HG02885 (cell line): ENCODE data around the gene KSR2.

ENCODE experiments used
- ATAC-seq: cut with Tn5 transposase; IDR thresholded peaks from one replicate; pipeline ENCODE4 v1.9.1; 2021; ENCODE audit warnings: mild to moderate bottlenecking; ENCODE audit not compliant: unreplicated experiment, poor library complexity

KSR2 gene

DNA sequence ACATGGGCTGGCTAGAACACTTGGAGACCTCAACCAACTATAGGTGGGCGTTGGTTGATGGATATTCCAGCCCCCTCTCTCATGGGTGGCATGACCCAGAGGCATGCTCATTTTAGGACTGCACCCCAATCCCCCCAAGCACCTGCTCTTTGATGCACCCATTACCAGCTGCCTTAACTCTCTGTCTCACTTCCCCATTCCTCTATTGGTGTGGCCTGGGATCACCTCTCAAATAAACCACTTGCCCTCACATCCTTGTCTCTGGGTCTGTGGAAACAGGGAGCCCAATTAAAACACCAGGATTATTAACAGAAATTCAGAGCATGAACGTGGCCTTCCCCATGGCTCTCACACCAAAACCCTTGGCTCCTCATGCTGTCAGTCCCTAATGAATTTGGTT is 405.1 kb downstream of the KSR2 start:
- ATAC-seq = no peak

DNA sequence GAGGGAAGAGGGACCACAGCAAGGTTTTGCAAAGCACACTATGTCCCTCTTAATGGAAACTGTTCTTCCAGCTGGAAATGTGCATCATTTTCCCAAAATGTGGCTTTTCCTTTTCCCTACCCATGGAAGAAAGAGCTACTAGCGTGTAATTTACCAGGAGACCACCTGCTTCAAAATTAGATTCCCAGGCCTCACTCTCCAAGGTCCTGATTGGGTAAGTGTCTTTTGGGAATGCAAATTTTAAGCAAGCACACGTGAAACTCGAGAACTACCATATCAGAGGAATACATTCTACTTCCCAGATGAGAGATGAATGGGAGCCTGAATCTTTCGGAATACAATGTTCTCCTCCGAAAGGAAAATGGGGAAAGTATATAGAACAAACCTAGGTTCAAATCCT is 405.8 kb downstream of the KSR2 start:
- no peak for ATAC-seq

- no peak for ATAC-seq
Measured at GRCh38 chr12:117561990-117562389, 406.8 kb downstream of the KSR2 start.

- ATAC-seq = no peak
Measured at GRCh38 chr12:117559978-117560377, 408.8 kb downstream of the KSR2 start.

DNA sequence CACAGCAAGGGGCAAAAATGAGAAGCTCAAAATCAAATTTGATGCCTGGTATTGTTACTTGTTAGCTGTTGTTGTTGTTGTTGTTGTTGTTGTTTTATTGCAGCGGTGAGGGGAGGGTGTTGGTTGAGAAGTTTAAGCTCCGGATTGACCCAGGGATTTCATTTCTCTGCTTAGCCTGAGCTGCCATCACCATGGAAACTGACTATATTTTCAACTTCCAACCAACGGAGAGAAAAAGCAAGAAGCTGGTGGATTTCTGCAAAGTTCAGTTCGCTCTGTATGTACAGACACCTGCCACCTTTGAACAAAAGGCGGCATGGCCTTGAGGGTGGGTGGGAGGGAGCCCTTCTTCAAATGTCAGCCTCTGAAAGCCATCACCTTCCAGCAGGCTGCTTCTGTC is 412.9 kb downstream of the KSR2 start:
- no peak for ATAC-seq

DNA sequence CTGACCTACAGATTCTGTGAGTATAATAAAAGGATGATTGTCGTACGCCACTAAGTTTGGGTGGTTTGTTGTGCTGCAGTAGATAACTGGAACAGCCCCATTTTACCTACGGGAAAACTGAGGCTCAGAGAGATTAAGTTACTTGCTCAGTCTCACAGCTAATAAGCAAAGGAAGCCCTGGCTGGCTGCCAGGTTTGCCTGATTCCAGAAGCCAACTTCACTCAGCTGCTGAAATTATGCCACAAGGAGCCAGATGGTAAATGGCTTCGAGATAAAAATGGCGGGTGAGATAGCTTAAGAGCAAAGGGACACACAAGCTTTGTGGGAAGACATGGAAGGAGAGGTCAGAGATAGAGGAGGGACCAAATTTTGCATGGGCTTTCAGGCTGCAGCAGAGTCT is 415.8 kb downstream of the KSR2 start:
- no peak for ATAC-seq

GRCh38 chr12:117551665-117552064 is 417.1 kb downstream of the KSR2 start:
- ATAC-seq = no peak

DNA sequence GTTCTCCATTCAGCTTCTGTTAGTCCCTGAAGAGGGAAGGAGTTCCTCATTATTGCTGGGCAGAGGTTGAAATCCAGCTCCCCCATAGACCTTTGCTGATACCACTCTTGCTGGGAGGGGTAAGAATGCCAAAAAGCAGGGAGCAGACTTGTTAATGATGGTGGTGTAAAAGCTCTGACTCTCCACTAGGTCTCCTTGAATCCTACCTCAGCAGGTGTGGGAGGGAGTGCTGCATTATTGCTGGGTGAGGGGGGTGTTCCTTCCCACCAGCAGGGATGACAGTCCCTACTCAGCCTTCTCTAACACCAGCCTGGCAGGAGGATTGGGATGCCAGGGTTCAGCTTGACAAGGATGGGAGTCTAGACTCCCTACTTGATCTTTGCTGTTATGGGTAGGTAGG is 421.6 kb downstream of the KSR2 start:
- no peak for ATAC-seq

DNA sequence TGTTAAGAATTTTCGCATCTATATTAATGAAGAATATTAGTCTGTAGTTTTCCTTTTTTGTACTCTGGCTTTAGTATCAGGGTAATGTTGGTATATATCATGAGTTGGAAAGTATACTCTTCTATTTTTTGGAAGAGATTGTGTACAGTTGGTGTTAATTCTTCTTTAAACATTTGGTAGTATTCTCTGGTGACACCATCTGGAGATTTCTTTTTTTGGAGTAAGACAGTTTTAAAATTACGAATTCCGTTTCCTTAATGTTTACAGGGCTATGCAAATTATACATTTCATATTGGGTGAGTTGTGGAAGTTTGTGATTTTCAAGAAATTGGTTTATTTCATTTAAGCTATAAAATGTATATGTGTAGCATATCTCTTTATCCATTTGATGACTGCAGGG is 423.6 kb downstream of the KSR2 start:
- no peak for ATAC-seq

GRCh38 chr12:117540011-117540410 is 428.8 kb downstream of the KSR2 start:
- ATAC-seq = no peak

DNA sequence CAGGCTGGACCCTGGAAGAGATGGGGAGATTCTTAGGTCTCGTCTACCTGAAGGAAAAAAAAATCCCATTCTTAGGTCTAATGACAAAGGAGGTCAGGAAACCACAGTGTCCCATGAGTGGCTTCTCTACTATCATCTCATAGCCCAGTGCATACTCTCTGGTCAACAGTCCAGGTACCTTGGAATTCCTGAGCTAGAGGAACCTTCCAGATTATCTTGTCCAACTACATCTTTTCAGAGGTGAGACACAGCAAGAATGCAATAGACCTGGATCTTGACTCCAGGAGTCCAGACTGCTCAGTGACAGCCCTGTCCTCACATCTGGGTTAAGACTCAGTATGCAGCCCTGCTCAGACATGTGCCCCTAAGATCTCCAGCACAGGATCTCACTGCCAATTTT is 429.9 kb downstream of the KSR2 start:
- ATAC-seq = no peak

DNA sequence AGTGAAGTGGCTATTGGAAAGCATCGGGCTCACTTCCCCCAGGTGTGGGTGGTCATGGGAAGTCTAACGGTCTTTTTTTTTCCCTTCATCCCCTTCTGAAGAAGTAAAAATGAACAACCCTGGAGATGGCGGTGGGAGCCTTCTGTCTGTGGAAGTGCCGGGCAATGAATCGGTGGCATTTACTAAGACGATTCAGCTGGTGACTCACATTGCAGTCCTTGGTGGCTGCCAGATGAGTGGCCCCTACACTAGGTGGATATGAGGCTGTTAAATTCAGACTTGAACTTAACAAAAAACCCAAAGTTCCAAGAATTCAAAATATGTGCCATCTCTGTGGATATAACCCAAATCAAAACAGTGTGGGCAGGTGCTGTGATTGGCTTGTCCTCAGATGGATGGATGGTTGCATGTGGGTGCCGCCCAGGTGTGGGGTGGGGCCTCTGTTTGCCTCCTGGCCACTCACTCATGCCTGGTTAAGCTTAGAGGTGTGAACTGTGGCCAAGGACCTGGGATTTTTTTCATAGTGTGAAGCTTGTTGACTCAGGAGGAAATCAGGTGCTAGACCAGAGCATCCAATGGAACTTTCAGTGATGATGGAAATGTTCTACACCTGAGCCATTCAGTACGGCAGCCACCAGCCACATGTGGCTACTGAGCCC is 430.6 kb downstream of the KSR2 start:
- no peak for ATAC-seq

DNA sequence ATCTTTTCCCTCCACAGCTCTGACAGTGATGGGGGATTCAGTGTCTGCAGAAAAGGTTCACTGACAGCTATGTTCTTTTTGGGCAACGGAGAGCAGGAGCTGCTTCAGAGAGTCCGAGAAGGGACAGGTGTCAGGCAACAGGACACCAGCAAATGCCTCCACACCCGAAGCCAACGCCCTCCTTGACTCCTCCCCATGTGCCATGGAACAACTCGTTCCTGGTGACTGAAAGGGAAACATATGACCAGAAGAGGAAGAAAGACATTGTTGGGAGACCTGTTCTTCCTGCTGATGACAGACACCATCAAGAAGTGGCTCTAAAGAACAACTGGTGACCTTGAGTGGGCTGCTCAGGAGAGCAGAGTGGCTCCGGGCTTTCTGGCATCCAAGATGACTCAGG is 435.1 kb downstream of the KSR2 start:
- ATAC-seq = no peak

DNA sequence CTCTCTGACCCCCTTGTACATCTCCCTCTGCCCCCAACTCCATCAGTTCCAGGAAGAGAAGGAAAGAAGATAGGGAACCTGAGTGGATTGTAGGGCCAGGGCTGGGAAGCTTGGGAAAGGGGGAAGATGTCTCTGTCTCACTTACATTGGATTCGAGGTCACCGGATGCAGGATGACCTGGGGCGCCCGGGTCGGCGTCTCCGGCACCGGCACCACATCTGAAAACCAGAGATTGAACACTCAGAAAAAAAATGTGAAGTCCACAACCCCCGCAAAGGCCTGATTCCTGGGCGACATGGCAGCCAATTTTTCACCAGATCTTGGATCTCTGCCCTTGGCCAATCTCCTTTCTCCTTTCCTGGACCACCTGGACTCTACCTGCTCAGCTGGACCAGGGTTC is 438.0 kb downstream of the KSR2 start:
- no peak for ATAC-seq

- ATAC-seq = no peak
Measured at GRCh38 chr12:117528538-117528937, 440.3 kb downstream of the KSR2 start.

GRCh38 chr12:117527479-117527855 is 441.3 kb downstream of the KSR2 start:
- no peak for ATAC-seq

DNA sequence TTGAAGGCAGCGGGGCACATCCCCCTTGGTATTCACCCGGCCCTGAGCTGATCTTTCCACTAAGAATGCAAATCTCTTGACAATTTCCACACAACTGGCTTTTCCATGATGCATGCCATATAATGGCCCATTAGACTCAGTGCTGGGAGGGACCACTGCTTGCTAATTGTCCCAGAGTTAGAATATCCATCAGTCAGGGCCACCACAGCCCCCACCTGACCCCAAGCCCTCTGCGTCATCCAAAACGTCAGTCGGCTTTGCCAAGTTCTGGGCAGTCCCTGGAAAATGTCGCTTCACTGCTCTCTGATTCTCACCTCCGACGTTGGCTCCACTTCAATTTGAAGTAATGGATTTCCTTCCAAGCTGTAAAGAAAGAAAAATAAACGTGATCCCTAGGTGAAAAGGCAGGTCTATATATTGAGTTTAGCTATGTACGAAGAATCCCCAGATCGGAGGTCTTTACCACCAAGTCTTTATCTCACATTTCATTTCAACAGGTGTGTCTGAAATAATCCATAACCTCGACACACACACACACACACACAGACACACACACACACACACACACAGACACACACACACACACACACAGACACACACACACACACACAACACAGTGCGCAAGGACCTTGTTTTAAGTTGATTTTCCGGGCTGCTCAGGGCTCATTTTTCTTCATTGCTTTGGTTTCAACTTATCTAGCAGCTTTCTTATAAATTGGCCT is 441.9 kb downstream of the KSR2 start:
- ATAC-seq = no peak

DNA sequence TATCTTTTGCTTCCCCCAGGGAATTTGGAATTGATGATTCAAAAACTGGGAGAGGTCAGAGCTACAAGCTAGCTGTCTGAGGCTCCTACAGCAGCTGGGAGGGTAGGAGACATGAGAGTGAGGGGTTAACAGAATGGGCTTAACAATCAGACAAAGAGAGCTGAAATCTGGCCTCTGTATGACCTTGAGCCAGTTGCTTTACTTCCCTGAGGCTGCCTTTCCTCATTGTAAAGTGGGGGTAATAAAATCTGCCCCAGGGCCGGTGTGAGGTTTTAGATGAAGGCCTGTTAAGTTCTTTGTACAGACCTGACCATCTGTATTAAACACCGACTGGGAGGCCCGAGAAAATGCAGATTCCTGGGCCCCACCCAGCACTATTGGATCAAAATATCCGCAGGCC is 443.0 kb downstream of the KSR2 start:
- no peak for ATAC-seq

- ATAC-seq = no peak
Measured at GRCh38 chr12:117524806-117525205, 444.0 kb downstream of the KSR2 start.

GRCh38 chr12:117523971-117524370 is 444.8 kb downstream of the KSR2 start:
- no peak for ATAC-seq

DNA sequence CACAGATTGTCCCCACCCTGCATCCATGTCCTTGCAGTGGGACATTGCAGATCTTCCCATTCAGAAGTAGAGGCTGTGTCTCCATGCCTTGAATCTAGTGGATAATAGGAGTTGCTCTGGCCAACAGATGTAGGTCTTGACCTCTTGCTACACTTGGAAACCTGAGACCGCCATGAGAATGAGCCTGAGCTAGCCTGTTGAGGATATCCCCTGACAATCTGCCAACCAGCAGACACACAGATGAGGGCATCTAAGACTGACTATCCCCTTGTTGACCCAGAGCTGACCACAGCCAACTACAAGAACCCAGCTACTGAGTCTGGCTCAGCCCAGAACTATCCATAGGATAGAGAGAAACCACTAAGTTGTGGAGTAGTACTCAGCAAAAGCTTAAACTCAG is 446.2 kb downstream of the KSR2 start:
- ATAC-seq = no peak

GRCh38 chr12:117521867-117522266 is 446.9 kb downstream of the KSR2 start:
- ATAC-seq = no peak
